GM19468 (cell line): ENCODE results near the gene EFNA2.

Source experiments
- ATAC-seq: cut with Tn5 transposase; IDR thresholded peaks from one replicate; pipeline ENCODE4 v1.9.1; 2021; ENCODE audit warnings: mild to moderate bottlenecking, moderate library complexity, moderate number of reproducible peaks; ENCODE audit not compliant: unreplicated experiment; ENCODE audit errors: extremely low read depth

Gene EFNA2

GRCh38 chr19:1248786-1249297, 36.8 kb upstream of the EFNA2 start:
- peak; percentile 20 for ATAC-seq

GRCh38 chr19:1249298-1249989, 36.2 kb upstream of the EFNA2 start:
- peak; percentile 31 for ATAC-seq

GRCh38 chr19:1249990-1250436, 35.7 kb upstream of the EFNA2 start:
- ATAC-seq, result no peak

GRCh38 chr19:1250437-1251260, 35.0 kb upstream of the EFNA2 start:
- no peak for ATAC-seq

GRCh38 chr19:1251330-1252220, 34.1 kb upstream of the EFNA2 start:
- no peak for ATAC-seq

- no peak for ATAC-seq
These were observed 33.4 kb upstream of the EFNA2 start for GRCh38 chr19:1252221-1252820.

- ATAC-seq, result no peak
These were observed 32.7 kb upstream of the EFNA2 start for GRCh38 chr19:1252821-1253513.

GRCh38 chr19:1253514-1254080, 32.1 kb upstream of the EFNA2 start:
- ATAC-seq, result no peak

GRCh38 chr19:1254081-1254527, 31.6 kb upstream of the EFNA2 start:
- ATAC-seq, result no peak

- ATAC-seq, result no peak
These were observed 31.0 kb upstream of the EFNA2 start for GRCh38 chr19:1254530-1255185.

- no peak for ATAC-seq
These were observed 30.2 kb upstream of the EFNA2 start for GRCh38 chr19:1255186-1256161.

GRCh38 chr19:1256646-1257474, 28.8 kb upstream of the EFNA2 start:
- no peak for ATAC-seq

GRCh38 chr19:1257475-1258162, 28.1 kb upstream of the EFNA2 start:
- ATAC-seq, result no peak

GRCh38 chr19:1258163-1258492, 27.5 kb upstream of the EFNA2 start:
- ATAC-seq, result no peak

- ATAC-seq, result no peak
These were observed 26.9 kb upstream of the EFNA2 start for GRCh38 chr19:1258707-1259205.
